ENCODE results near the gene POLR2C.
"Not testable (repeated sequence)": the region's sequence is repeated elsewhere in the genome, so short reads cannot be mapped to it uniquely, and the experiment has no call there.

POLR2C gene

DNA sequence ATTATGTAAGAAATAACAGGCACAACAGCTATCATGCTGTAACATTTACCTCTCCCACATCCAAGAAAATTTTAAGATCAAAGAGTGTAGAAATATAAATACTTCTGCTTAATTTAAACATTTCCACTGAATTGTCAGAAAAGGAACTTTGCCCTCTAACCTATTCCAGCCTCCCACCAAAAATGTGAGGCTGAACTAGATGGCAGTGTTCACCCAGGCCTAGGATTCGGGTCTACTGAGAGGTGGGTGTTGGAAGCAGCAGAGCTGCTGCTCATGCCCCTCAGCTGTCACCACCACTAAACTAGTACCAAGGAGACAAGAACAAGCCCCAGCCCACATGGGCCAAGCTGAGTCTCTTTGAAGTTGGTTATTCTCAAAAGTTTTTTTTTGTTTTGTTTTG, 26.6 kb upstream of the POLR2C start:
- H3K36me3 Mint-ChIP-seq = peaks cover 64% of the 10 kb centered on the region

DNA sequence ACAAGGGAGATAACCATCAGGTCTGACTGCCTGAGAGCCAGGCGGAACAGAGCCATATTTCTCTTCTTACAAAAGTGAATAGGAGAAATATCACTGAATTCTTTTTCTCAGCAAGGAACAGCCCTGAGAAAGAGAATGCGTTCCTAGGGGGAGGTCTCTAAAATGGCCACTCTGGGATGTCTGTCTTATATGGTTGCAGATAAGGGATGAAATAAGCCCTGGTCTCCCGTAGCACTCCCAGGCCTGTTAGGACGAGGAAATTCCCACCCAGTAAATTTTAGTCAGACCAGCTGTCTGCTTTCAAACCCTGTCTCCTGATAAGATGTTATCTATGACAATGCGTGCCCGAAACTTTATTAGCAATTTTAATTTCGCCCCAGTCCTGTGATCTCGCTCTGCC, 22.5 kb upstream of the POLR2C start:
- H3K36me3 Mint-ChIP-seq = peaks cover 43% of the 10 kb centered on the region
- H3K4me1 Mint-ChIP-seq, H3K27me3 Mint-ChIP-seq, H3K27ac Mint-ChIP-seq, ATAC-seq, H3K9me3 Mint-ChIP-seq, H3K4me3 Mint-ChIP-seq: not testable (repeated sequence)

More for the DNA sequence above, 26.6 kb upstream of the POLR2C start:
- Mint-ChIP-seq H3K9me3 (peaks cover 5% of the 10 kb centered on the region), H3K4me3 (no peak overlapping the region), H3K4me1 (peaks cover 5% of the 10 kb centered on the region), H3K27me3 (no peaks in the 10 kb centered on the region), H3K27ac (no peak overlapping the region)
- ATAC-seq = no peak

DNA sequence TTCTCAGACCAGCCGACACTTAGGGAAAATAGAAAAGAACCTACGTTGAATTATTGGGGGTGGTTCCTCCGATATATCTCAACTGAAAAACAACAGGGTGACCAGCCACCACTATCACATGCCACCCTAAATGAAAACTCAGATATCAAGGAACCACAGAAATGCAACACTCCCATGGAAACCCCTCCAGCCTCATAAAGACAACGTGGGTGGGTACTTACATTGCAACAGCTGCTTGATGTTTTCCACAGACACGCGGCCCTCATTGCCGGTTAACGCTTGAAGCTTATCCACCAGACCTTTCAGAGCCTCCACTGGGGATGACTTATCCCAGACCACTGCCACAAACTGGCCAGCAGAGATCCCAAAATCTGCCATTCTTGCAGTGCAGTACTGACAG, 21.9 kb upstream of the POLR2C start:
- H3K27ac Mint-ChIP-seq, H3K4me3 Mint-ChIP-seq, H3K9me3 Mint-ChIP-seq, H3K27me3 Mint-ChIP-seq, ATAC-seq, H3K4me1 Mint-ChIP-seq: not testable (repeated sequence)
- peaks cover 39% of the 10 kb centered on the region for H3K36me3 Mint-ChIP-seq

DNA sequence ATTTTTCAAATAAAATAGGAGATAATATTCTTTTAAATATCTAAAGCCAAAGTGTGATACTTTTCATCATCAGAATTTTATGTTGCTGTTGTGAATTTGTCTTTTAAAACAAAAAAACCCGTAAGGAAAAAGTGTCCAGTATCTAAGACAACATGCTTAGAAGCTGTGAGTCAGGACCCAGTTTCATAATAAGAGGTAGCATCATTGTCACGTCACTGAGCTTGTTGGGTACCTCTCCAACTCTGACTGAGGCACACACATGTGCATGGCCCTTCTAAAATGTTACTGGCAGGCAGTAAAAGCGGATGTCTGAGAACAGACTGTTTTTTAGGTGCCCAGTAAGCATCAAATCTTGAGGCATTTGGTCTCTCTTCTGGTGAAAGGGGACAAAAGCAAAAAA, 17.8 kb upstream of the POLR2C start:
- no peak for ATAC-seq
- Mint-ChIP-seq H3K27ac (no peak overlapping the region), H3K4me1 (peaks cover 20% of the 10 kb centered on the region), H3K4me3 (no peak overlapping the region), H3K27me3 (no peaks in the 10 kb centered on the region), H3K9me3 (peaks cover 5% of the 10 kb centered on the region), H3K36me3 (peaks cover 22% of the 10 kb centered on the region)

GRCh38 chr16:57445510-57445909, 17.0 kb upstream of the POLR2C start:
- no peak for ATAC-seq
- Mint-ChIP-seq H3K27ac (no peak overlapping the region), H3K36me3 (peaks cover 14% of the 10 kb centered on the region), H3K27me3 (no peaks in the 10 kb centered on the region), H3K4me1 (peaks cover 20% of the 10 kb centered on the region), H3K4me3 (no peak overlapping the region), H3K9me3 (peaks cover 1% of the 10 kb centered on the region)

GRCh38 chr16:57446531-57447185, 15.8 kb upstream of the POLR2C start:
- H3K4me1 Mint-ChIP-seq = peaks cover 20% of the 10 kb centered on the region
- peak overlapping the region; percentile 95 for H3K27ac Mint-ChIP-seq
- peaks cover 8% of the 10 kb centered on the region for H3K36me3 Mint-ChIP-seq
- no peaks in the 10 kb centered on the region for H3K27me3 Mint-ChIP-seq
- peak overlapping the region; percentile 95 for H3K4me3 Mint-ChIP-seq
- peak; percentile 70 for ATAC-seq
- no peaks in the 10 kb centered on the region for H3K9me3 Mint-ChIP-seq

GRCh38 chr16:57447186-57447962, 15.1 kb upstream of the POLR2C start, which contains the start of the genes CIAPIN1 and COQ9:
Gene CIAPIN1, minus strand, starts transcription at chr16:57447385. Its CDS starts 6,457 bp downstream, at chr16:57440928.
Gene COQ9, plus strand, starts transcription at chr16:57447479. Its CDS starts 27 bp downstream, at chr16:57447506.
- Mint-ChIP-seq H3K27me3 (no peaks in the 10 kb centered on the region), H3K36me3 (peaks cover 10% of the 10 kb centered on the region), H3K4me3 (peak within 1 kb of the TSS; percentile 95), H3K9me3 (no peaks in the 10 kb centered on the region), H3K27ac (peak within 1 kb of the TSS; percentile 95), H3K4me1 (peaks cover 20% of the 10 kb centered on the region)
- peak; percentile 100 for ATAC-seq

DNA sequence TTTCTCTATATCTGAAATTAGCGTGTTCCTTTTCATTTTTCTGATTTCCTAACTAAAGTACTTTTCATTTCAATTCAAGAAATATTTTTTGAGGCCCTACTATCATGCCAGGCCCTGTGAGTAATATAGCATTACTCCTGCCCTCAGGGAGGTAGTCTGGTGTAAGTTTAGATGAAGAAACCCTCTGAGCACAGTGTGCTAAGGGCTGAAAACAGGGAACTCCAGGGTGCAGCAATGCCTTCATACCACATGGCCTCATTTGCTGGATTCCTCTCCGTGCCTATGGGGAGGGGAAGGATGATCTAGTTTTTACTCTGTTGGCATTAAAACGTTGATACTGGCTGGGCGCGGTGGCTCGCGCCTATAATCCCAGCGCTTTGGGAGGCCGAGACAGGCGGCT, 10.5 kb upstream of the POLR2C start:
- no peak for ATAC-seq
- Mint-ChIP-seq H3K27ac (no peak overlapping the region), H3K4me1 (peaks cover 10% of the 10 kb centered on the region), H3K9me3 (no peaks in the 10 kb centered on the region), H3K4me3 (no peak overlapping the region), H3K27me3 (no peaks in the 10 kb centered on the region), H3K36me3 (peaks cover 48% of the 10 kb centered on the region)

- H3K4me1 Mint-ChIP-seq = peaks cover 21% of the 10 kb centered on the region
- H3K4me3 Mint-ChIP-seq = peak overlapping the region; percentile 100
- no peaks in the 10 kb centered on the region for H3K9me3 Mint-ChIP-seq
- peaks cover 43% of the 10 kb centered on the region for H3K36me3 Mint-ChIP-seq
- H3K27ac Mint-ChIP-seq = peak overlapping the region; percentile 96
- ATAC-seq = peak; percentile 60
- H3K27me3 Mint-ChIP-seq = no peaks in the 10 kb centered on the region
Measured at GRCh38 chr16:57462978-57463362, 491 bp downstream of the POLR2C start.

- H3K4me3 Mint-ChIP-seq = no peak overlapping the region
- H3K27ac Mint-ChIP-seq = no peak overlapping the region
- no peaks in the 10 kb centered on the region for H3K9me3 Mint-ChIP-seq
- ATAC-seq = no peak
- no peaks in the 10 kb centered on the region for H3K27me3 Mint-ChIP-seq
- H3K36me3 Mint-ChIP-seq = peaks cover 57% of the 10 kb centered on the region
- H3K4me1 Mint-ChIP-seq = peaks cover 21% of the 10 kb centered on the region
Measured at GRCh38 chr16:57464523-57464922, 2.0 kb downstream of the POLR2C start.

DNA sequence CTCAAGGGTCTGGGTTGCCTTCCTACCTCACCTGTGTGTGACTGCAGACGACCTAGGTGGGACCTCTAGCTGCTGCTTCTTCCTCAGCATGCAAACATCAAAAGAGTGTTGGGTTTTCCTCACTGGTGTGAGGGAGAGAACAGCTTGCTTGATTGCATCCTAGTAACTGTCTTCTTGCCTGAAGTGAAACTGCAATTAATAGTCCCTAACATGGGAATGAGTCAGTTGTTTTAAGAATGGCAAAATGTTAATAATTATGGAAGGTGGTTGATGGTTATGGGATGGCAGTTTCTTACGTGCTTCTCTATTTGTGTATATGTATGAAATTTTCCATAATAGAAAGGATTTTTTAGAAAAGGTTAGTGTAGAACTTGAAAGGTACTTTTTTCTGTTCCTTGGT, 5.9 kb downstream of the POLR2C start:
- ATAC-seq = no peak
- peaks cover 57% of the 10 kb centered on the region for H3K36me3 Mint-ChIP-seq
- H3K27ac Mint-ChIP-seq = no peak overlapping the region
- no peaks in the 10 kb centered on the region for H3K27me3 Mint-ChIP-seq
- no peak overlapping the region for H3K4me3 Mint-ChIP-seq
- peaks cover 18% of the 10 kb centered on the region for H3K4me1 Mint-ChIP-seq
- no peaks in the 10 kb centered on the region for H3K9me3 Mint-ChIP-seq

DNA sequence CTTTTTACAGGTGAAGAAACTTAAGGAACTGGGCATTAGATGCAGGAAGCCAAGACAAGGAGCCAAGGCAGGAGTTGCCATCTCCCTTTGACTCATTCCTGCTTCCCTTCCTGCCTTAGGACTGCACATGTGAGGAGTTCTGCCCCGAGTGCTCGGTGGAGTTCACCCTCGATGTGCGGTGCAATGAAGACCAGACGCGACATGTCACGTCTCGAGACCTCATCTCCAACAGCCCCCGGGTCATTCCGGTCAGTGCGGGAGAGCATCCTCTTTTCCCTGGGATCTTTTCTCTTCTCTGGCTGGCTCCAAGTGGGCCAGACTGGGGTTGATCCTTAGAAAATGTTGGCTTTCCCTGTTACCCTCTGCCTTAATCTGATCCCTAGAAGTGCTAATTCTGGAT, 6.6 kb downstream of the POLR2C start:
- Mint-ChIP-seq H3K4me1 (peaks cover 11% of the 10 kb centered on the region), H3K36me3 (peaks cover 57% of the 10 kb centered on the region), H3K9me3 (no peaks in the 10 kb centered on the region), H3K4me3 (no peak overlapping the region), H3K27ac (no peak overlapping the region), H3K27me3 (no peaks in the 10 kb centered on the region)
- ATAC-seq = no peak

- Mint-ChIP-seq H3K27ac (no peak overlapping the region), H3K36me3 (peaks cover 51% of the 10 kb centered on the region), H3K9me3 (no peaks in the 10 kb centered on the region), H3K27me3 (no peaks in the 10 kb centered on the region), H3K4me1 (peaks cover 7% of the 10 kb centered on the region), H3K4me3 (no peak overlapping the region)
- ATAC-seq = no peak
Measured at GRCh38 chr16:57469917-57470470, 7.5 kb downstream of the POLR2C start.

DNA sequence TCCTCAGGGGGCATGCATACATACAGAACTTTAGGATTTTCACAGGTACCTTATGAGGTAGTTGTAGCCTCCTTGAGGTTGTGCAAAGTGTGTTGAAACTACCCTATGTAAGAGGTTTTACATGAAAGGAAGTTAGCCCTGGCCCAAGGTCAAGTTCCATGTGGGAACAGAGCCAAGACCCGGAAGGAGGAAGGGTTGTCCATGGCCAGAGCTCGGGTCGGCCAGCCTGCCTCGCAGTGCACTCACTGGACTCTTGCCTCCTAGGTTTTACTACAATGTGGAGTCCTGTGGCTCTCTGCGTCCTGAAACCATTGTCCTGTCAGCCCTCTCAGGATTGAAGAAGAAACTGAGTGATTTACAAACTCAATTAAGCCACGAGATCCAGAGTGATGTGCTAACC, 8.2 kb downstream of the POLR2C start:
- Mint-ChIP-seq H3K36me3 (peaks cover 49% of the 10 kb centered on the region), H3K27ac (no peak overlapping the region)

GRCh38 chr16:57471209-57471608, 8.7 kb downstream of the POLR2C start:
- H3K27me3 Mint-ChIP-seq = no peaks in the 10 kb centered on the region

More for the DNA sequence above, 8.2 kb downstream of the POLR2C start:
- no peak for ATAC-seq
- H3K9me3 Mint-ChIP-seq = no peaks in the 10 kb centered on the region
- H3K4me1 Mint-ChIP-seq = peaks cover 12% of the 10 kb centered on the region
- no peak overlapping the region for H3K4me3 Mint-ChIP-seq
- no peaks in the 10 kb centered on the region for H3K27me3 Mint-ChIP-seq

More at GRCh38 chr16:57471209-57471608, 8.7 kb downstream of the POLR2C start:
- H3K36me3 Mint-ChIP-seq = peaks cover 44% of the 10 kb centered on the region
- no peak overlapping the region for H3K27ac Mint-ChIP-seq
- H3K9me3 Mint-ChIP-seq = no peaks in the 10 kb centered on the region
- peaks cover 17% of the 10 kb centered on the region for H3K4me1 Mint-ChIP-seq
- ATAC-seq = no peak
- H3K4me3 Mint-ChIP-seq = no peak overlapping the region

Data from stimulated activated memory B cell treated with anti-CD40 and anti-IgM and Interleukin-4, amounts not matched to agents 10 μg/mL and 1 μg/mL and 100 μg/mL, for 72 hours (primary cell).